T-helper 2 cell treated with Interferon-gamma antibody and Interleukin-4, amounts not matched to agents 5 μg/mL and 100 μg/mL, for 36 hours (primary cell): ENCODE measurements around the gene CYRIA.

Experiments used
- DNase-seq: peaks from one replicate; pipeline ENCODE4 v3.0.0; 2021; ENCODE audit warnings: low spot score
- H3K27ac Mint-ChIP-seq: one replicate; pipeline ENCODE4 v1.8.0; 2021; ENCODE audit warnings: mild to moderate bottlenecking, mixed read lengths
- H3K27me3 Mint-ChIP-seq: one replicate; pipeline ENCODE4 v1.8.0; 2021; ENCODE audit warnings: low read depth, mixed read lengths
- H3K36me3 Mint-ChIP-seq: one replicate; pipeline ENCODE4 v1.8.0; 2021; ENCODE audit warnings: low read depth, mixed read lengths
- H3K4me1 Mint-ChIP-seq: one replicate; pipeline ENCODE4 v1.8.0; 2021; ENCODE audit warnings: low read depth, mixed read lengths
- H3K4me3 Mint-ChIP-seq: one replicate; pipeline ENCODE4 v1.8.0; 2022; ENCODE audit warnings: mild to moderate bottlenecking, moderate library complexity, mixed read lengths
- H3K9me3 Mint-ChIP-seq: one replicate; pipeline ENCODE4 v1.8.0; 2021; ENCODE audit warnings: mixed read lengths

CYRIA gene

DNA sequence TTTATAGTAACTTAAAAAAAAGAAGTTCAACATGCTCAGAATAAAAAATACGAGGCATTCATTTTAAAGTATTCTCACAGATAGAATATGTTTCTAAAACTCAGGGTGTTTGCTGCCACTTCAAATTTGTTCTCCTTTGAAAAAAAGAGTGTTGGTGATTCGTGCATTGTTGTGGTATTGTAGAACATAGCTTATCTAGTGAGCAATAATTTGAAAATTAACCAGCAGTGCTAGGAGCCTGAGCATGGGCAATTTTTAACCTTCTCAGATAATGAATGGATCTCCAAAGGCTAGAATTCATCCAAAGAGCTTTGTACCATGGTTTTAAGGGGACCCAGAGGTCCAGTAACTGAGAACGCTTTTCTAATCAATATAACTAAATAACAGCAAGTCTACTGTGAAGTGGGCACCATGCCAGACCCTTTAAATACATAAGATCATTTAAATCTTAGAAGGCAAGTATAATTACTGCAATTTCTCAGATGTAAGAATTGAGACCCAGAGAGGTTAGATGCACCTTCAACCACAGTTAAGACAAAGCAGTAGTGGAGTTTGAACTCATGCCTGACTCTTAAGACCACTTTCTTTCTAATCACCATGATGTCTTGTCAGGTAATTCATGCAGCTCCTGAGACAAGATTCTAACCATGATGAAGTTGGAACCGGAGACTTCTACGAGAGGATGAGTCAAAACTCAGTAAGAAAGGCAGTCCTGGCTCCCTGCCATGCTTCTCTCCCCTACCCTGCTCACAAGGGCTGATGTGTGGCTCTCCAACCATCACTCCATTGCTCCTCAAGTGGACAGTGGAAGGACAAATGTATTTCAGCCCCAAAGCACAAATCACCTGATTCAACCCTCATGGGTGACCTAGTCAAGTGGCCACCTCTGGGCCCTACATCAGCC is 3.4 kb downstream of the CYRIA start:
- H3K4me3 Mint-ChIP-seq = no peak overlapping the region
- no peaks in the 10 kb centered on the region for H3K9me3 Mint-ChIP-seq
- H3K27ac Mint-ChIP-seq = no peak overlapping the region
- H3K36me3 Mint-ChIP-seq = no peaks in the 10 kb centered on the region
- DNase-seq = no peak
- H3K27me3 Mint-ChIP-seq = peaks cover 30% of the 10 kb centered on the region
- peaks cover 24% of the 10 kb centered on the region for H3K4me1 Mint-ChIP-seq

DNA sequence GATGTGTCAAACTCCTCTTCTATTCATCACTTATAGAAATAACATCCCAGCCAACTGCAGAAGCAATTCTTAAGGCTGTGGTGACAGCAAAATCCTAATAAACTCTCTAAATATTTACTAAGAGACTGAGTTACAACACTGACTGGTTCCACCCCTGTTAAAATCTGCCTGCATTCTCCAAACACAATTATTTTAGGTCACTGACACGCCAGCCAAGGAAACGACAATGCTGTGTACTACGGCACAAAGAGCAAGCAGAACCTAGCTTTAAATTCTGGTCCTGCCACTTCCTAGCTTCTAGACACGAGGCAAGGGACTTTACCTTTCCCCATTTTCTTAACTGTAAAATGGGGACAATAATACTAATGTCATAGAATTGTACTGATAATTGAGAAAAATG is 4.1 kb downstream of the CYRIA start:
- peaks cover 24% of the 10 kb centered on the region for H3K4me1 Mint-ChIP-seq
- no peak overlapping the region for H3K27ac Mint-ChIP-seq
- no peak for DNase-seq
- H3K4me3 Mint-ChIP-seq = no peak overlapping the region
- H3K9me3 Mint-ChIP-seq = no peaks in the 10 kb centered on the region
- no peaks in the 10 kb centered on the region for H3K36me3 Mint-ChIP-seq
- peaks cover 30% of the 10 kb centered on the region for H3K27me3 Mint-ChIP-seq

DNA sequence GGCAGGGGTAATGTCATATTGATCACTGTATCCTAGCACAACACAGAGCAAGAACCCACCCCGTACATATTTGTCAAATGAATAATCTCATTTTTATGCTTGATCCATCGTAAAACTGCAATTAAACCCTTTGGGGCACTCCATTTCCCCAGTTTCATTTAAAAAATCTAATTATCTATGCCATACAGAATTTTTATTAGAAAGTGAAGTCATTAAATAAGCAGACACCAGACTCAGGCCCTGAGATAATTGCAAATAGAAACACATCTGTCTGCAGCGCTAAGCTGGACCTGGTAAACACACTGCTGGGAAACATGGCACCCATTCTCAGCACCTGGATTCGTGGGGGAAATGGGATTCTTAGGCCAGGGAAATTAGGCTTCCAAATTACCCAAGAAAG is 5.1 kb downstream of the CYRIA start:
- Mint-ChIP-seq H3K27ac (no peak overlapping the region), H3K4me3 (no peak overlapping the region), H3K36me3 (no peaks in the 10 kb centered on the region), H3K9me3 (no peaks in the 10 kb centered on the region), H3K4me1 (peaks cover 18% of the 10 kb centered on the region), H3K27me3 (peaks cover 24% of the 10 kb centered on the region)
- no peak for DNase-seq

DNA sequence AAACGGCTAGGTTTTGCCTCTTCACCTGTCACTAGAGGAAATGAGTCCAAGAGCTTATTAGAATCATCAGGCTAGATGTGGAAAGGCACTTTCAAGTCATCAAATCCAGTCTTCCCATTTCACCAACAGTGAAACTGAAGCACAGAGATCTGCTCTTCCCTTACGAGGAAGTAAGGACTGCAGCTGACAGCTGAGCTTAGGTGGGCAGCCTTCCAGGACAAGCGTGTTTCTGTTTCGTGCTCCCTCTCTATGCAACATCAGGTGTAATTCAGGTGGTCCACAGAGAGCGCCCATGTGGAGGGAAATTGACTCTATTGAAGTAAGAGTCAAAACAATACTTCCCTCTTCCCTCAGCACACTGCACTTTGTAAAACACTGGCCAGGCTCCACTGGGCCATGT is 5.5 kb downstream of the CYRIA start:
- DNase-seq = no peak
- H3K4me1 Mint-ChIP-seq = peaks cover 16% of the 10 kb centered on the region
- H3K4me3 Mint-ChIP-seq = no peak overlapping the region
- H3K36me3 Mint-ChIP-seq = no peaks in the 10 kb centered on the region
- H3K9me3 Mint-ChIP-seq = no peaks in the 10 kb centered on the region
- H3K27ac Mint-ChIP-seq = no peak overlapping the region
- H3K27me3 Mint-ChIP-seq = peaks cover 22% of the 10 kb centered on the region

DNA sequence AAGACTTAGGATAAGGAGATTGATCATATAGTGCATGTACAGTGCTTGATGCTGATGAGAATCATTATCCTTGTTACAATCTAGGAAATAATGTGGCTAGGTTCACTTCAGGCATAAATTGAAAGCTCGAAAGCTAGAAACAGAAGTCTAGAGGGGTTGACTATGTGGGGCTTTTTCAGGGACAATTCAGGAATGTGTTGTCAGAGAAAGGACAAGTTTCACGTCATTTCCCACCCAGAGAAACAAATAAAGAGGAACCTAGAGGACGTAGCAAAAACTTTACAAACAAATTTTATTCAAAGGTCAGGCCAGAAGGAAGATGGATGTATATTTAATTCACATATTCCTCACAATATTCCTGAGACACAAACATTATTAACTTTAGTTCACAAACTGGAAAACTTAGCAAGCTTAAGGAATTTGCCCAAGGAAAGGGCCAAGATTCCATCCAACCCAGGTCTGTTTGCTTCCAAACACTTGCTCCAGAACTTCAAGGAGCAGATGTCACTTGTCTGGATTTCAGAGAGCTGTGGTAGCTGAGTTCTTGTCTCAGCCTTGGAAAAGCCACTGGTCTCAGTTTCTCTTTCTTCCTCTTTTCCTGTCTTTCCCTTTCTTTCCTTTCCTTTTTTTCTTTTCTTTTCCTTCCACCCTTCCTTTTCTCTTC is 7.4 kb downstream of the CYRIA start:
- peaks cover 9% of the 10 kb centered on the region for H3K27me3 Mint-ChIP-seq
- no peak overlapping the region for H3K4me3 Mint-ChIP-seq
- DNase-seq = no peak
- H3K36me3 Mint-ChIP-seq = no peaks in the 10 kb centered on the region
- H3K4me1 Mint-ChIP-seq = peaks cover 12% of the 10 kb centered on the region
- no peak overlapping the region for H3K27ac Mint-ChIP-seq
- H3K9me3 Mint-ChIP-seq = no peaks in the 10 kb centered on the region

DNA sequence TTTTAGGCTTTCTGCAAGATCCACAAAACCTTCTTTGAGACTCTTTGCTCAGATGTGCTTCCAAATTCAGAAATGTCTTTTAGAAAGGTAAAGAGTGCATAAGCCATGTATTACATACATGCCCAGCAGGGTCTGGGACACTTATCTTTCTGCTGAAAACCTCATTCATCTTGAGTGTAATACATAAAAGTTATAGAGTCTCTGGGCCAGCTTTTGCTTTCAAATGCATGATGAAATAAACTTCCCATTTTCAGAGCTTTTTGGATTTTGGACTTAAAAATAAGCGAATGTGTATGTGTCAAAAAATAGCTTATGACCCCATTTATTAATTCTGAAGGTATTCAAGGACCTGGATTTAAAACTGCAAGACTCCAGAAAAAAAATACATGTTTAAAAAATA is 8.0 kb downstream of the CYRIA start:
- no peak overlapping the region for H3K27ac Mint-ChIP-seq

DNA sequence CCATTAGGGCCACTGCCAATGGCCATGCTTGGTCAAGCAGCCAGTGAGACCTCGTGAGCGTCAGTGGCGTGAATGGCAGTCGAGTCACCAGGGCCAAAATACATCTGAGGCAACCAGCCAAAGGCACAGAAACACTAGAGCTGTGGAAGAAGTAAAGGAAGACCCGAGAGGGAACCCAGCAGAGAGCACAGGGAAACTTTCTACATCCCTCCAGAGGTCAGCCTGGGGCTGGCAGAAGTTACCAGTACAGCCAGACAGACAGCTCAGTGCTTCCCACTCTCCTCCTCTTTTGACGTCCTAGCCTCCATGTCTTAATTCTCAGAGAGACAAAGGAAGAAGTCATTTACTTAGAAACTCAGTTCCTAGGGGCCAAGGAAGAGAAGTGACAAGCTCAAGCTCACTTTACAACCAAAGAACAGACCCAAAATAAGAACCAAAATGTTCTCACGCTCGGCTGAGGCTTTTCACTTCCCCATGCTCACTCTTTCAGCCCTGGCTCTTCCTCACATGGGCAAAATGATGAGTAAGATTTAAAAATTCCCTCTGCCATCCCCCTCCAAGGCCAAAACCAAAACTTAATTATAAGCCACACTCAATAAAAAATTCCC is 8.7 kb downstream of the CYRIA start:
- Mint-ChIP-seq H3K9me3 (no peaks in the 10 kb centered on the region), H3K4me1 (peaks cover 10% of the 10 kb centered on the region), H3K27ac (no peak overlapping the region), H3K27me3 (peaks cover 3% of the 10 kb centered on the region), H3K36me3 (no peaks in the 10 kb centered on the region), H3K4me3 (no peak overlapping the region)
- no peak for DNase-seq

More for the DNA sequence above, 8.0 kb downstream of the CYRIA start:
- no peaks in the 10 kb centered on the region for H3K36me3 Mint-ChIP-seq
- no peak for DNase-seq
- peaks cover 5% of the 10 kb centered on the region for H3K27me3 Mint-ChIP-seq
- H3K4me1 Mint-ChIP-seq = peaks cover 10% of the 10 kb centered on the region
- no peak overlapping the region for H3K4me3 Mint-ChIP-seq
- no peaks in the 10 kb centered on the region for H3K9me3 Mint-ChIP-seq

DNA sequence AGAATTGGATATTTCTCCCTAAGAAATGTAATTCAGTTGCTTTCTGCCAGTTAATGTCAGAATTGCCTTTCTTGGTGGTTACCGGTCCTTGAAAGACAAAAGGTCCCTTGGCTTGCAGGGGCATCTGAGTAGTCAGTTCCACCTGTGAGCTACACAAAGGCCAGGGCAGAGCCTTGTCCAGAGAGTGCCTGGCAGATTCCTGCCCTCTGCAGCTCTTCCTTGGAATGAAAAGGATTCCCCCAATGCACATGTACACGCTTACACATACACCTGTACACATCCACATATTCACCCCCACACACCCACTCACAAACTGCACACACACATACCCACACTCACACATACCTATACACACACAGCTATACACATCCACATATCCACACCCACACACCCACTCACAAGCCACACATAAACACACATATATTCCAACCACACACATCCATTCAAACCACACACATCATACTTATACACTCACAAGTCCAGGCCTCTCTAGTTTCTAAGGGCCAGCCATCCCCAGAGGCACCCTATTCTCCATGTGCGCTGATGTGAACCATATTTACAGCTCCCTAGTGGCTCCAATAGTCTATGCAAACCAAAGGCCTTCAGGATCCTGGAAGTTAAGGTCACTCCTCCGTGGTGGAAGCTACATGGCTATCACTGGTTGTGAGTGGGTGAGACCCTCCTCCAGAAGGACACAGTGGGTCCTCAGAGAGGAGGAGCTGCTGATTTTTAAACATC is 9.6 kb downstream of the CYRIA start:
- Mint-ChIP-seq H3K4me3 (no peak overlapping the region), H3K27ac (no peak overlapping the region), H3K36me3 (no peaks in the 10 kb centered on the region), H3K27me3 (peaks cover 3% of the 10 kb centered on the region), H3K4me1 (peaks cover 10% of the 10 kb centered on the region), H3K9me3 (no peaks in the 10 kb centered on the region)
- DNase-seq = no peak

DNA sequence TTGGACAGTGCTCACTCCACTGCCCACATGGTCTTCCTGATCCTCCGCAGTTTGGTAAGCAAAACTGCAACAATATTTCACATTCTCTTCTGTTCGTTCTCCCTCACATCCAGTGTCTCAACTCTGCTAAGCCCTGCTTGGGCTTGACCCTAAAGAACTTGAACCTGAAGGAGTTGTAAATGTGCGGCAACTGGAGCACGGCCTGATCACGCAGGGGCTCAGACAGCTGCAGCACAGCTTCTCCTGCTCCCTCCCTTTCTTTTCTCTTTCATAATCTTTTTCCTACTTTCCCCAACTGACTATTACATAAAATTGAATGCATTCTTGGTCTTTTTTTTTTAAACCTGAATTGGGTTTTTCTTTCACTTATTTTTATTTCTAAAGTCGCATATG is 10.2 kb downstream of the CYRIA start:
- Mint-ChIP-seq H3K4me3 (no peak overlapping the region), H3K27me3 (peaks cover 3% of the 10 kb centered on the region), H3K27ac (no peak overlapping the region), H3K4me1 (peaks cover 11% of the 10 kb centered on the region), H3K36me3 (no peaks in the 10 kb centered on the region), H3K9me3 (no peaks in the 10 kb centered on the region)
- DNase-seq = no peak

DNA sequence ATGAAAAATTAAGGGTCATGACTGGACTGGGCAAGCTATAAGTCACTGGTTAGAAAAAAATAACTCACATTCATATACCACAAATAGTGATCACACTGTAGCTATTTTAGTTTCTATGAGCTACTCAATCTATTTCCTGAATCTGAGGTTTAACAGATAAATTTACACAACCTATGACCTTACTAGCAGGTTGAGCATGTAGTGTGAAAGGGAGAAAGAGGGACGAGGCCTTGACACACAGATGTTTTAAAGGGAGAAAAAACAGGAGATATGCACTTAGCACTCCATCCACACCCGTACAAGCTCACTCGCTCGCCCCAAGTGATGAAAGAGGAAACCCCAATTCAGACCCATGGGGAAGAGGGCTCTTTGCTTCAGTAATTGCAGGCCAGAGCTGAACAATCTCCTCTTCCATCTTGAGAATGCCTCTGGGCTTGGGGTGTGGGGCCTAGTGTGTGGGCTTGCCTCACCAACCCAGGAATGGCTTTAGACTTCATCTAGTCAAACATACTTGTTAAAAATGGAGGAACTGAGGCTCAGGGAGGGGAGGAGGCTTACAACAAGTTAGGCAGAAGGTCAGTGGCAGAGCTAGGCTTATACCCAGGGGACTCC is 10.7 kb downstream of the CYRIA start:
- Mint-ChIP-seq H3K4me1 (peaks cover 11% of the 10 kb centered on the region), H3K27me3 (peaks cover 3% of the 10 kb centered on the region), H3K4me3 (no peak overlapping the region), H3K9me3 (no peaks in the 10 kb centered on the region), H3K36me3 (no peaks in the 10 kb centered on the region), H3K27ac (no peak overlapping the region)
- DNase-seq = no peak

DNA sequence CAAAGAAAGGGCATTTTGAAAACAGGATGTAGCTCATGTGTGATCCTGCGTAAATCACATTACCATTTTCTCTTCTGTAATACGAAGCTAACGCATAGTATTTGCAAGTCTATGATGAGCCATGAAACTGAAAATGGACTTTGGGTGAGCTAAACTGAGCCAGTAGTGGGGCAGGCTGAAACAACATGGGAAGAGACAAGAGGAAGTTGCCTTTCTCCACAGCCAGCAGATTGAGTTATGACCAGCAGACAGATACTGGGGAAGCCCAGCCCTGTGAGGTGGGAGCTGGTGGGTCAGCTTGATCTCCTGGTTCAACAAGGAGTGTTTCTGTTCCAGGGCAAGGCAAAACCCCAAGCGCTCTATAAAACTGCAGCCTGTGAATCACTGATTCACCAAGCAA is 11.8 kb downstream of the CYRIA start:
- DNase-seq = no peak
- Mint-ChIP-seq H3K9me3 (no peaks in the 10 kb centered on the region), H3K27me3 (peaks cover 3% of the 10 kb centered on the region), H3K36me3 (no peaks in the 10 kb centered on the region), H3K4me1 (peaks cover 14% of the 10 kb centered on the region), H3K4me3 (no peak overlapping the region), H3K27ac (no peak overlapping the region)

DNA sequence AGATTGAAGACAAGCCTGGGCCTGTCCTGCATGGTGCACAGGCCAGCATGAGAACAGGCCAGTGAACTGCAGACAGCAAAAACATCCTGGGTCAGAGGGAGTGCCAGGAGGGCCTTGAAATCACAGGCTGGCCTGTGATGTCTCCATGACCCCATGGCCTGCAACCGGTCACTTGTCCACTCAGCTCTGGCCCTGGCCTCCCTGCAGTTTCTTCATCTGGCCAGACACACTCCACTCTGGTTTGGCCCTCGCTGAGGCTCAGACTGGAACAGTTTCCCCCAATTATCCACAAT is 12.6 kb downstream of the CYRIA start:
- Mint-ChIP-seq H3K27me3 (peaks cover 1% of the 10 kb centered on the region), H3K27ac (no peak overlapping the region), H3K4me3 (no peak overlapping the region), H3K4me1 (peaks cover 14% of the 10 kb centered on the region), H3K9me3 (no peaks in the 10 kb centered on the region), H3K36me3 (no peaks in the 10 kb centered on the region)
- DNase-seq = no peak

DNA sequence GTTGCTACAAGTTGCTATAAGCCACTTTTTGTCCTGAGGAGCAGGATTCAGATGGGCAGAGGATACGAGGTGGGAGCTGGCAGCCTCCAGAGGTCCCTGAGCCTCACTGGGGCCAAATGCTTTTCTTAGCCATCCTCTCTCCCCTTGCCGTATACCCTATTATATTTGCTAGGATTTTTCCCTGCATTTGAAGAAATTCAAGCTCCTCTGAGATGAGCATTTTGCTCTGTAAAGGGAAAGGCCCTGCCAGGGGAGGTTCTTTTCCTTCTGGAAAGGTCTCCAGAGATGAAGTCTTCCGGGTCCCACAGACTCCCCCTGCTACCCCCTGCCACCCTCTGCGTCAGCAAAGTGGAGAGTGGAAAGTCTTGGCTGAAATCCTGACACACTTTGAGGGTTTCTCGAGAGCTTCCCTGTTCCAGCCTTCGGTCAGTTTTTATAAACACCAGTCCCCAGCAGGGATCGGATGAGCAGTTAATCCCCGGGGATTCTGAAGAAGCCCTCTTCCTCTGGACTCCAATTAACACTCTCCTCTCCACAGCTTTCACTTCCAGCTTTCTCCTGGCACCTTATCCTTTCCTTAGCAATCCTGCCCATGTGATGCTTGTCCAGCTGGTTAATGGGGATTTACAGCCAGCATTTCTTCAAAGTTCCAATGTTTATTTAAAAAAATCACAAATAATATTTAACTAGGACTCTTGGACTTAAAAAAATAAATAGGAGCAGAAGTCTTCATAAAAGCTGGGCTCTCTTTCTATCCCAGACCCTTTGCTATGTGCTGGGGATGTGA is 13.1 kb downstream of the CYRIA start:
- H3K27me3 Mint-ChIP-seq = no peaks in the 10 kb centered on the region
- no peaks in the 10 kb centered on the region for H3K9me3 Mint-ChIP-seq
- H3K4me1 Mint-ChIP-seq = peaks cover 14% of the 10 kb centered on the region
- H3K27ac Mint-ChIP-seq = no peak overlapping the region
- no peak overlapping the region for H3K4me3 Mint-ChIP-seq
- DNase-seq = no peak
- H3K36me3 Mint-ChIP-seq = no peaks in the 10 kb centered on the region
